ENCODE data around the gene HIF3A.
A peak's percentile ranks its signal among the peaks of the same experiment; 100 is the strongest.

The HIF3A gene

DNA sequence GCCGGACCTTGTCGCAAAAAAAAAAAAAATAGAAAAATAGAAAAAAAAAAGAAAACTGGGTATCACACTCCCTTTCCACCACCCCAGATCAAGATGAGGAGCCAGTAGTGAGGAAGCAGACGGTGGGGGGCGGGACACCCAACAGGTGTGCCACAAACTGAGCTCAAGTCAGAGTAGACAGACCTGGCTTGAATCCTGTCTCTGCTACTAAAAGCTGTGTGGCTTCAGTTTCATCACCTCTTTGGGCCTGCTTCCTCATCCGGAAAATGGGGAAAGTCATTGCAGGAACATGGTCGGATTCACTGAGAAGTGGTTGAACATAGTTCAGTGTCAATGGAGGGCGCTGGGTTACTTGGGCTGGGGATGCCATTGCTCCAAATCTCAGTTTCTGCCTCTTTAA lies 2.9 kb downstream of the HIF3A start:
- H3K4me3 ChIP-seq (ENCODE audit: low read depth in 1 of 2, low read length in 2 of 2): no peak overlapping the region
- ATAC-seq (ENCODE audit: insufficient read depth, low read depth) (no peak), DNase-seq (no peak)
- H4K20me1 ChIP-seq (ENCODE audit: insufficient read depth, low read length): no peaks in the 10 kb centered on the region
- H3K4me1 ChIP-seq (ENCODE audit: insufficient read depth, low read length): no peaks in the 10 kb centered on the region
- H3K36me3 ChIP-seq (ENCODE audit: insufficient read depth, low read length): no peaks in the 10 kb centered on the region
- H3K79me2 ChIP-seq (ENCODE audit: insufficient read depth, low read length): no peaks in the 10 kb centered on the region
- TF ChIP-seq, protein P1, sequence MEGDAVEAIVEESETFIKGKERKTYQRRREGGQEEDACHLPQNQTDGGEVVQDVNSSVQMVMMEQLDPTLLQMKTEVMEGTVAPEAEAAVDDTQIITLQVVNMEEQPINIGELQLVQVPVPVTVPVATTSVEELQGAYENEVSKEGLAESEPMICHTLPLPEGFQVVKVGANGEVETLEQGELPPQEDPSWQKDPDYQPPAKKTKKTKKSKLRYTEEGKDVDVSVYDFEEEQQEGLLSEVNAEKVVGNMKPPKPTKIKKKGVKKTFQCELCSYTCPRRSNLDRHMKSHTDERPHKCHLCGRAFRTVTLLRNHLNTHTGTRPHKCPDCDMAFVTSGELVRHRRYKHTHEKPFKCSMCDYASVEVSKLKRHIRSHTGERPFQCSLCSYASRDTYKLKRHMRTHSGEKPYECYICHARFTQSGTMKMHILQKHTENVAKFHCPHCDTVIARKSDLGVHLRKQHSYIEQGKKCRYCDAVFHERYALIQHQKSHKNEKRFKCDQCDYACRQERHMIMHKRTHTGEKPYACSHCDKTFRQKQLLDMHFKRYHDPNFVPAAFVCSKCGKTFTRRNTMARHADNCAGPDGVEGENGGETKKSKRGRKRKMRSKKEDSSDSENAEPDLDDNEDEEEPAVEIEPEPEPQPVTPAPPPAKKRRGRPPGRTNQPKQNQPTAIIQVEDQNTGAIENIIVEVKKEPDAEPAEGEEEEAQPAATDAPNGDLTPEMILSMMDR (IDR thresholded peaks at IDR 0.05; ENCODE audit: borderline replicate concordance, extremely low read depth, low read length, poor library complexity, severe bottlenecking): no peak
- no peak for TF ChIP-seq EZH2 (IDR thresholded peaks at IDR 0.05; ENCODE audit: borderline replicate concordance, low read depth, low read length, severe bottlenecking)
- H3K4me2 ChIP-seq (ENCODE audit: insufficient read depth, low read length): no peak overlapping the region
- no peaks in the 10 kb centered on the region for H3K9me3 ChIP-seq (ENCODE audit: insufficient read depth, low read length, severe bottlenecking)
- no peaks in the 10 kb centered on the region for H3K27me3 ChIP-seq (ENCODE audit: insufficient read depth, low read length, poor library complexity)
- no peak overlapping the region for H3K27ac ChIP-seq (ENCODE audit: low read length)
- H3K9ac ChIP-seq (ENCODE audit: low read depth, low read length): no peak overlapping the region
- no peak overlapping the region for H2AFZ ChIP-seq (ENCODE audit: low read depth, low read length)

DNA sequence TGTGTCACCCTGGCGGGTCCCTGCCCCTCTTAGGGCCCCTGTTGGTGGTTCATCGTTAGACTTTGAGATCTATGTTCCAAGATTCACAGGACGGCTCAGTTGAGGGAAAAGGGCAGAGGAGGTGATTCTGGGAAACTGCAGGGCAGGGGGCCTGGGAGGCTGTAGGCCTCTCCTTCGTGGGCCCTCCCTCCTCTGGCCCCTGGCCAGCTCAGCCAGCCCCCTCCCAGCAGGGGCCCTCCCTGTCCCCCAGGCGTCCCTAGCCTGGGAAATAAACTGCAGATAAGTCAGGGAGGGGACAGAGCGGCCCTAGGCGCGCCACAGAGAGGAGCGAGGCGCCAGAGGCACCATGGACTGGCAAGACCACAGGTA lies 6.5 kb downstream of the HIF3A start:
- Histone ChIP-seq H3K4me3 (ENCODE audit: low read depth in 1 of 2, low read length in 2 of 2) (no peak overlapping the region), H3K27ac (ENCODE audit: low read length) (no peak overlapping the region)

DNA sequence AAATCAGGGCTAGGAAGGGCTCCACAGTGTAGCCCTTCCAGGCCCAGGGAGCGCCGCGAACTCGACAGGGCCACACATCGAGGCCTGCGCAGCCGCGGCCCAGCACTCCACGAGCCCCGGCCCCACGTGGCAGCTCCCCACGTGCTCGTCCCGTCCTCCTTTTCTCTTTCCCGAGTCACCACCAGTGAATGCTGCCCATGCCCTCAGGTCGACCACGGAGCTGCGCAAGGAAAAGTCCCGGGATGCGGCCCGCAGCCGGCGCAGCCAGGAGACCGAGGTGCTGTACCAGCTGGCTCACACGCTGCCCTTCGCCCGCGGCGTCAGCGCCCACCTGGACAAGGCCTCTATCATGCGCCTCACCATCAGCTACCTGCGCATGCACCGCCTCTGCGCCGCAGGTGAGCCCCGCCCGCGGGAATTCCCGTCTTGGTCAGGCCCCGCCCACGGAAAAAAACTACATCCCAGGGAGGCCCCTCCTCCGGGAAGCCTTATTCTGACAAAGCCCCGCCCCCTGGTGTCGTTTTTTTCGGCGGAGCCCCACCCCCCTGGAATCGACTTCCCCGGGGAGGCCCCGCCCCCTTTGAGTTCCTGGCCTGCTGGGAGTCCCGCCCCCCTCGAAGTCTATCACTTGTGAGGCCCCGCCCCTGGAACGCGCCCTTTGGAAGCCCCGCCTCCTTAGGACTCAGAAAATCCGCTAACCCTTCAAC lies 7.0 kb downstream of the HIF3A start:
- Histone ChIP-seq H3K4me2 (ENCODE audit: insufficient read depth, low read length) (no peak overlapping the region), H3K79me2 (ENCODE audit: insufficient read depth, low read length) (no peaks in the 10 kb centered on the region), H3K4me1 (ENCODE audit: insufficient read depth, low read length) (no peaks in the 10 kb centered on the region), H3K36me3 (ENCODE audit: insufficient read depth, low read length) (no peaks in the 10 kb centered on the region), H4K20me1 (ENCODE audit: insufficient read depth, low read length) (no peaks in the 10 kb centered on the region), H3K9me3 (ENCODE audit: insufficient read depth, low read length, severe bottlenecking) (no peaks in the 10 kb centered on the region), H3K27ac (ENCODE audit: low read length) (no peak overlapping the region), H2AFZ (ENCODE audit: low read depth, low read length) (no peak overlapping the region), H3K4me3 (ENCODE audit: low read depth in 1 of 2, low read length in 2 of 2) (no peak overlapping the region), H3K9ac (ENCODE audit: low read depth, low read length) (no peak overlapping the region), H3K27me3 (ENCODE audit: insufficient read depth, low read length, poor library complexity) (no peaks in the 10 kb centered on the region)
- TF ChIP-seq EZH2 (IDR thresholded peaks at IDR 0.05; ENCODE audit: borderline replicate concordance, low read depth, low read length, severe bottlenecking): no peak
- TF ChIP-seq, protein P1 (IDR thresholded peaks at IDR 0.05; ENCODE audit: borderline replicate concordance, extremely low read depth, low read length, poor library complexity, severe bottlenecking): no peak
- DNase-seq (peak; percentile 17), ATAC-seq (ENCODE audit: insufficient read depth, low read depth) (no peak)

More for the DNA sequence above, 6.5 kb downstream of the HIF3A start:
- ATAC-seq (ENCODE audit: insufficient read depth, low read depth) (no peak), DNase-seq (no peak)
- Histone ChIP-seq H3K4me1 (ENCODE audit: insufficient read depth, low read length) (no peaks in the 10 kb centered on the region), H2AFZ (ENCODE audit: low read depth, low read length) (no peak overlapping the region), H3K36me3 (ENCODE audit: insufficient read depth, low read length) (no peaks in the 10 kb centered on the region), H3K4me2 (ENCODE audit: insufficient read depth, low read length) (no peak overlapping the region), H3K79me2 (ENCODE audit: insufficient read depth, low read length) (no peaks in the 10 kb centered on the region), H4K20me1 (ENCODE audit: insufficient read depth, low read length) (no peaks in the 10 kb centered on the region), H3K9me3 (ENCODE audit: insufficient read depth, low read length, severe bottlenecking) (no peaks in the 10 kb centered on the region), H3K27me3 (ENCODE audit: insufficient read depth, low read length, poor library complexity) (no peaks in the 10 kb centered on the region), H3K9ac (ENCODE audit: low read depth, low read length) (no peak overlapping the region)
- TF ChIP-seq, protein P1 (IDR thresholded peaks at IDR 0.05; ENCODE audit: borderline replicate concordance, extremely low read depth, low read length, poor library complexity, severe bottlenecking): no peak
- no peak for TF ChIP-seq EZH2 (IDR thresholded peaks at IDR 0.05; ENCODE audit: borderline replicate concordance, low read depth, low read length, severe bottlenecking)

Data from DND-41 (cell line).